Spleen (tissue), 11 donors: ENCODE results near the gene ADAP1. TPM values are rescaled to one million over a fixed set of nuclear protein-coding genes. Genes with fewer than 3 reads are reported as not detected.

Experiments
- DNase-seq: peaks from one replicate; pipeline ENCODE4 v3.0.0-alpha.2; 2020
- H3K27ac ChIP-seq, 8 donors: fragments of 200-600 bp; sonication (generic) in 7 of 8; 1 replicate in 4 of 8; 2 replicates in 4 of 8; pipeline versions ENCODE4 v1.5.0 to v1.8.0; 2016 to 2021; ENCODE audit warnings: inconsistent platforms in 4 of 8, mild to moderate bottlenecking in 4 of 8, moderate library complexity in 1 of 8
- H3K27me3 ChIP-seq, 7 donors: fragments of 200-600 bp; sonication (generic) in 6 of 7; replicated peaks in 1 of 7; 1 replicate in 4 of 7; 2 replicates in 3 of 7; pipeline versions ENCODE4 v1.5.0 to v1.8.0; 2016 to 2021; ENCODE audit warnings: inconsistent platforms in 3 of 7, mild to moderate bottlenecking in 1 of 7
- H3K36me3 ChIP-seq, 6 donors: fragments of 200-600 bp; sonication (generic) in 5 of 6; 1 replicate in 4 of 6; 2 replicates in 2 of 6; pipeline versions ENCODE4 v1.5.0 to v1.8.0; 2016 to 2021; ENCODE audit warnings: inconsistent platforms in 2 of 6
- H3K4me1 ChIP-seq, 6 donors: fragments of 200-600 bp; sonication (generic) in 5 of 6; 1 replicate in 3 of 6; 2 replicates in 3 of 6; pipeline versions ENCODE4 v1.5.0 to v1.8.0; 2016 to 2021; ENCODE audit warnings: inconsistent platforms in 3 of 6
- H3K4me3 ChIP-seq, 8 donors: fragments of 200-600 bp; sonication (generic) in 7 of 8; 1 replicate in 4 of 8; 2 replicates in 4 of 8; pipeline versions ENCODE4 v1.5.0 to v1.8.0; 2016 to 2021; ENCODE audit warnings: inconsistent platforms in 4 of 8, mild to moderate bottlenecking in 4 of 8, moderate library complexity in 2 of 8
- H3K9me3 ChIP-seq, 8 donors: fragments of 200-600 bp; sonication (generic) in 7 of 8; 1 replicate in 4 of 8; 2 replicates in 4 of 8; pipeline versions ENCODE4 v1.5.0 to v1.8.0; 2016 to 2021; ENCODE audit warnings: inconsistent platforms in 4 of 8
- CTCF ChIP-seq, 11 experiments: fragments of 200-600 bp in 7 of 11; fragments of 450-650 bp in 4 of 11; sonication (generic) in 4 of 11; IDR thresholded peaks in 8 of 11; conservative IDR thresholded peaks in 3 of 11; 1 replicate in 7 of 11; 2 replicates in 4 of 11; pipeline versions ENCODE4 v1.4.0 to v1.8.0; 2016 to 2021; ENCODE audit warnings: antibody characterized with exemption in 11 of 11, inconsistent platforms in 4 of 11, mild to moderate bottlenecking in 1 of 11
- POLR2A ChIP-seq, 3 donors: fragments of 450-650 bp; IDR thresholded peaks; one replicate each; pipeline ENCODE4 v1.5.1; 2017; ENCODE audit warnings: antibody characterized with exemption in 3 of 3, mild to moderate bottlenecking in 1 of 3
- POLR2AphosphoS5 ChIP-seq, 3 donors: sonication (generic); formaldehyde crosslinking; IDR thresholded peaks; one replicate each; pipeline ENCODE4 v1.5.1; 2017; ENCODE audit warnings: antibody characterized with exemption in 3 of 3
- WGBS, 5 donors: extraction: QIAGEN DNeasy Blood & Tissue Kit in 3 of 5; methylation state at CpG; one replicate each; pipeline versions ENCODE4 v1.1.5 to v1.1.7; 2013 to 2018; 5-methylcytosine and 5-hydroxymethylcytosine counted together
- intact Hi-C: fragments of 100-400 bp; cut with DNase I; formaldehyde crosslinking; loops from one replicate; pipeline ENCODE4 v1.15.0; 2023; ENCODE audit warnings: low total_unique reads
- polyA plus RNA-seq, 3 donors: library from polyadenylated mRNA; stranded (reverse); fragments of 200-250 nt; gene quantifications; one replicate each; pipeline ENCODE4 v1.2.1, GENCODE V29; 2013
- total RNA-seq, 7 donors: library from RNA; depleted of rRNA in 3 of 7; stranded (reverse); fragments of >200 nt in 3 of 7; fragmentation: NEBNext Ultra II Directional in 4 of 7; extraction: Animal tissue kit (Norgen Biotek cat#: 25700) in 4 of 7; gene quantifications; one replicate each; pipeline versions ENCODE4 v1.1.0 to v1.2.1, GENCODE V29; 2016 to 2021
- donor health status: healthy with polysubstance abuse.
- donor health status: DM: no; HTN: no; CAD: no; lungs with moderate emphysema.
- donor health status: DM: no; HTN: no; CAD: no.
- donor health status: Bipolar disorder and iron deficiency.
- donor health status: healthy.
- donor health status: DM: no; HTN: no; CAD: no.
- donor health status: DM: yes; HTN: yes; CAD: no.

ADAP1 gene
- total and polyA plus RNA-seq, 10 donors, result 8.7 to 38.6 (median 22.7) TPM

- Histone ChIP-seq H3K9me3 (no peaks in the 10 kb centered on the region), H3K27me3 (no peaks in the 10 kb centered on the region), H3K4me1 (peaks cover 0 to 28% (median 5%) of the 10 kb centered on the region in 6 donors), H3K4me3 (no peak overlapping the region), H3K27ac (no peak overlapping the region), H3K36me3 (peaks cover 0 to 60% (median 25%) of the 10 kb centered on the region in 6 donors)
- intact Hi-C loops, result loop anchor here (10.0 kb wide), 1 partner anchor 175 kb away; no protein-coding TSS in a partner anchor
- DNase-seq, result no peak
- TF ChIP-seq POLR2A (IDR thresholded peaks at IDR 0.05) (no peak), CTCF (IDR thresholded peaks at IDR 0.05 in 8 of 11, conservative IDR thresholded peaks at IDR 0.05 in 3 of 11) (no peak), POLR2AphosphoS5 (IDR thresholded peaks at IDR 0.05) (no peak)
- WGBS, 5 donors, result 74 to 86% (median 81%) methylated on average over 31 to 52 of the region's 52 CpGs
Observed at GRCh38 chr7:999941-1000935, 45.8 kb upstream of the ADAP1 start.

- DNase-seq, result no peak
- no peak overlapping the region for H3K4me3 ChIP-seq
- no peak overlapping the region for H3K27ac ChIP-seq
- no peaks in the 10 kb centered on the region for H3K9me3 ChIP-seq
- intact Hi-C loops, result loop anchor here (10.0 kb wide), 1 partner anchor 175 kb away; no protein-coding TSS in a partner anchor
- TF ChIP-seq CTCF (IDR thresholded peaks at IDR 0.05 in 8 of 11, conservative IDR thresholded peaks at IDR 0.05 in 3 of 11) (no peak), POLR2A (IDR thresholded peaks at IDR 0.05) (no peak), POLR2AphosphoS5 (IDR thresholded peaks at IDR 0.05) (no peak)
- peaks cover 0 to 23% (median 3%) of the 10 kb centered on the region in 6 donors for H3K4me1 ChIP-seq
- H3K27me3 ChIP-seq, result no peaks in the 10 kb centered on the region
- WGBS, 5 donors, result 86 to 89% (median 88%) methylated on average over 28 of the region's 28 CpGs
- H3K36me3 ChIP-seq, result peaks cover 0 to 59% (median 25%) of the 10 kb centered on the region in 6 donors
Observed at GRCh38 chr7:999149-999879, 44.8 kb upstream of the ADAP1 start.

DNA sequence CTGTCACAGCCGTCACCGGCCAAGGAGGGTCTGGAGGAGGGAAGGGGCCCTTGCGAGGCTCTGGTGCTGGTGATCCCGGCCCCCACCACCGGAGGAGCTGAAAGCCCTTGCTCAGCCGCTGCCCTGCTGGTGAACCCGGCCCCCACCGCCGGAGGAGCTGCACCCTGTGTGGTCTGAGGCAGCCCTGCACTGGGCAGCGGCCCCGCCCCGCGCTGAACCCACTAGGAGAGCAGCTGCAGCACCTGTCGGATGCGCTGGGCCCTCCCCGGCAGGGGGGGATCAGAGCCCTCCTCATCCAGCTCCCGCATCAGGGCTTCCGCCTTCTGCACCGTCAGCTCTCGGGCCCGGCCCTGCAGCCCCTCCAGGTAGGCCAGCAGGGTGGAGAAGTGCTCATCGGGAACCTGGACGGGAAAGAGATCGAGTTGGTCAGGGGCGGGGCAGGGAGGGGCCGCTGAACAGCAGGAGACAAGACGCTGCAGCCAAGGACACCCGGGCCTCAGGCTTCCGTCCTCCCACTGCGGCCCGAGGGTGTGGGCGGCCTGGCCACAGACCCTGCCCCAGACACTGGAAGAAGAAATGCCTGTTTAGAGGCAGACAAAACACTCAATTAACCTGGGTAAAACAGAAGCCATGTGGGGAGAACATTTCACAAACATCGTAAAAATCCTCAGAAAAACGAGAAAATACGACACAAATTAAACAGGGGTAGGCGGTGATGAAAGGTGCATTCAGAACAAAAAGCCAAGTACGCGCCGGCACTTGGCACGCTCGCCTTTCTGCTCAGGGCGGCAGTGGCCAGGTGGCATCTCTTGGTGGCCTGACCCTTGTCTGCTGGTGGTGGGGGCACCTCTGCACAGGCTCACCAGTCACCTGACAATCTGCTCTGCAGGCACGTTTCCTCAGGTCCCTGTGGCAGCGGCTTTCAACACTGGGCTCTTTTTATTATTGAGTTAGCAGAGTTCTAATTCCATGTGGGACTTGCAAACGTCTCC lies 43.2 kb upstream of the ADAP1 start:
- Histone ChIP-seq H3K27ac (no peak overlapping the region), H3K36me3 (peaks cover 0 to 56% (median 25%) of the 10 kb centered on the region in 6 donors), H3K27me3 (peaks cover 0 to under 1% (median 0%) of the 10 kb centered on the region in 7 donors), H3K9me3 (no peaks in the 10 kb centered on the region), H3K4me1 (peaks cover 0 to 27% (median 9%) of the 10 kb centered on the region in 6 donors), H3K4me3 (no peak overlapping the region)
- no peak for DNase-seq
- intact Hi-C loops, result loop anchor here (10.0 kb wide), 1 partner anchor 177 kb away; no protein-coding TSS in a partner anchor
- WGBS, 5 donors, result 85 to 90% (median 86%) methylated on average over 33 to 45 of the region's 45 CpGs
- TF ChIP-seq CTCF (IDR thresholded peaks at IDR 0.05 in 8 of 11, conservative IDR thresholded peaks at IDR 0.05 in 3 of 11), result no peak
- TF ChIP-seq POLR2A (IDR thresholded peaks at IDR 0.05), result no peak
- TF ChIP-seq POLR2AphosphoS5 (IDR thresholded peaks at IDR 0.05), result no peak
